HepG2 (cell line): ENCODE results near the gene THOC2. TPM values are rescaled to one million over a fixed set of nuclear protein-coding genes. Genes with fewer than 3 reads are reported as not detected.

Source experiments
- ARNTL ChIP-seq: sonication (generic); formaldehyde crosslinking; IDR thresholded peaks from 2 replicates; pipeline ENCODE4 v1.4.0; 2020; ENCODE audit warnings: mild to moderate bottlenecking, missing genetic modification reagents
- ASH2L ChIP-seq: fragments of 300-600, 200-600 bp; sonication (generic); IDR thresholded peaks from 2 replicates; pipeline ENCODE4 v1.7.0; 2017; ENCODE audit warnings: low read depth, mild to moderate bottlenecking, moderate library complexity, mixed read lengths, low read length; ENCODE audit not compliant: insufficient read length
- BRCA1 ChIP-seq: sonication (generic); formaldehyde crosslinking; IDR thresholded peaks from 2 replicates; pipeline ENCODE4 v1.4.0; 2020; ENCODE audit warnings: missing genetic modification reagents
- CREB1 ChIP-seq, 2 experiments: fragments of 450-650 bp in 1 of 2; IDR thresholded peaks; 2 replicates each; pipeline ENCODE4 v1.6.1; 2016 to 2017; ENCODE audit warnings: control low read depth in 1 of 2, mild to moderate bottlenecking in 1 of 2, missing compliant biosample characterization in 1 of 2, missing genetic modification characterization in 1 of 2
- EP300 ChIP-seq, 3 experiments: sonication (generic) in 1 of 3; formaldehyde crosslinking in 1 of 3; IDR thresholded peaks; 2 replicates each; pipeline versions ENCODE4 v1.5.1 to v1.6.1; 2011 to 2020; ENCODE audit warnings: low read depth in 2 of 3, low read length in 2 of 3, borderline replicate concordance in 1 of 3, improper control_type of control experiment in 1 of 3, mild to moderate bottlenecking in 1 of 3, missing genetic modification reagents in 1 of 3, moderate library complexity in 1 of 3
- ESRRA ChIP-seq: sonication (generic); formaldehyde crosslinking; IDR thresholded peaks from 2 replicates; pipeline ENCODE4 v1.5.1; 2020; ENCODE audit warnings: mild to moderate bottlenecking, low read depth, missing genetic modification reagents
- ETV5 ChIP-seq: IDR thresholded peaks from 2 replicates; pipeline ENCODE4 v1.6.1; 2018; ENCODE audit warnings: missing biosample characterization, missing genetic modification reagents, inconsistent platforms, borderline replicate concordance
- GATA4 ChIP-seq: sonication (generic); IDR thresholded peaks from 2 replicates; pipeline ENCODE4 v1.6.1; 2016; ENCODE audit warnings: antibody characterized with exemption, low read depth, borderline replicate concordance
- HNF4A ChIP-seq: sonication (generic); formaldehyde crosslinking; IDR thresholded peaks from 2 replicates; pipeline ENCODE4 v1.4.0; 2020; ENCODE audit warnings: missing genetic modification reagents
- JUNB ChIP-seq: sonication (generic); formaldehyde crosslinking; IDR thresholded peaks from 2 replicates; pipeline ENCODE4 v1.8.0; 2022; ENCODE audit warnings: missing genetic modification reagents, mild to moderate bottlenecking, borderline replicate concordance
- KAT8 ChIP-seq: IDR thresholded peaks from 2 replicates; pipeline ENCODE4 v1.6.1; 2016; ENCODE audit warnings: missing genetic modification reagents, missing compliant biosample characterization
- KDM6A ChIP-seq: IDR thresholded peaks from 2 replicates; pipeline ENCODE4 v1.6.1; 2016; ENCODE audit warnings: low read depth
- MED13 ChIP-seq: sonication (generic); formaldehyde crosslinking; IDR thresholded peaks from 2 replicates; pipeline ENCODE4 v1.5.0; 2020; ENCODE audit warnings: missing genetic modification reagents
- MIXL1 ChIP-seq: IDR thresholded peaks from 2 replicates; pipeline ENCODE4 v1.6.1; 2016
- NR2F6 ChIP-seq, 2 experiments: IDR thresholded peaks; 2 replicates each; pipeline ENCODE4 v1.6.1; 2016; ENCODE audit warnings: antibody characterized with exemption in 1 of 2, mild to moderate bottlenecking in 1 of 2
- NRL ChIP-seq: sonication (generic); formaldehyde crosslinking; IDR thresholded peaks from 2 replicates; pipeline ENCODE4 v1.5.0; 2020; ENCODE audit warnings: missing genetic modification reagents, mild to moderate bottlenecking, moderate library complexity, borderline replicate concordance
- PAF1 ChIP-seq: IDR thresholded peaks from 2 replicates; pipeline ENCODE4 v1.6.1; 2016; ENCODE audit warnings: missing genetic modification reagents, missing compliant biosample characterization
- PPARG ChIP-seq: conservative IDR thresholded peaks from 2 replicates; pipeline ENCODE4 v1.6.1; 2016; ENCODE audit warnings: missing biosample characterization, missing genetic modification reagents
- RXRB ChIP-seq: IDR thresholded peaks from 2 replicates; pipeline ENCODE4 v1.6.1; 2016; ENCODE audit warnings: borderline replicate concordance, missing genetic modification reagents, missing compliant biosample characterization
- SAP130 ChIP-seq: IDR thresholded peaks from 2 replicates; pipeline ENCODE4 v1.6.1; 2016; ENCODE audit warnings: low read depth
- SIX1 ChIP-seq: sonication (generic); formaldehyde crosslinking; IDR thresholded peaks from 2 replicates; pipeline ENCODE4 v1.4.0; 2020; ENCODE audit warnings: missing genetic modification reagents, borderline replicate concordance
- SIX4 ChIP-seq: sonication (generic); formaldehyde crosslinking; IDR thresholded peaks from 2 replicates; pipeline ENCODE4 v1.4.0; 2020; ENCODE audit warnings: missing genetic modification reagents
- TBX2 ChIP-seq: sonication (generic); formaldehyde crosslinking; IDR thresholded peaks from 2 replicates; pipeline ENCODE4 v1.5.0; 2020; ENCODE audit warnings: missing genetic modification reagents, mild to moderate bottlenecking, borderline replicate concordance
- TEF ChIP-seq: sonication (generic); formaldehyde crosslinking; IDR thresholded peaks from 2 replicates; pipeline ENCODE4 v1.5.0; 2020; ENCODE audit warnings: missing genetic modification reagents
- ZNF441 ChIP-seq: sonication (generic); formaldehyde crosslinking; IDR thresholded peaks from 2 replicates; pipeline ENCODE4 v1.7.0; 2021; ENCODE audit warnings: missing genetic modification reagents, borderline replicate concordance
- ZNF496 ChIP-seq: sonication (generic); formaldehyde crosslinking; IDR thresholded peaks from 2 replicates; pipeline ENCODE4 v1.8.1; 2023; ENCODE audit warnings: mild to moderate bottlenecking, moderate library complexity, missing genetic modification reagents; ENCODE audit not compliant: insufficient replicate concordance
- ZNF572 ChIP-seq: sonication (generic); formaldehyde crosslinking; IDR thresholded peaks from 2 replicates; pipeline ENCODE4 v1.5.1; 2020; ENCODE audit warnings: mild to moderate bottlenecking, missing genetic modification reagents
- polyA plus RNA-seq, 8 experiments: library from polyadenylated mRNA; depleted of rRNA in 3 of 8; stranded (reverse) in 7 of 8; unstranded in 1 of 8; fragments of >200 nt; fragmentation: Illumina TruSeq in 4 of 8; extraction: Trizol in 4 of 8; gene quantifications; 2 replicates each; pipeline versions ENCODE4 v1.2.1 to v1.2.3, GENCODE V29; 2011 to 2016; ENCODE audit warnings: low read depth in 4 of 8, missing spikeins in 1 of 8, mixed read lengths in 1 of 8; ENCODE audit not compliant: insufficient read depth in 1 of 8
- total RNA-seq, 5 experiments: library from RNA; depleted of rRNA; stranded (reverse); fragments of >200 nt; fragmentation: Illumina TruSeq; extraction: Trizol; gene quantifications; 2 replicates each; pipeline ENCODE4 v1.2.3, GENCODE V29; 2016; ENCODE audit warnings: low read depth in 1 of 5
- TF ChIP-seq, protein P1 (sequence below): sonication (generic); formaldehyde crosslinking; IDR thresholded peaks from 2 replicates; pipeline ENCODE4 v1.8.0; 2022; ENCODE audit warnings: low read depth, missing genetic modification reagents
- TF ChIP-seq, protein P2 (sequence below): fragments of 450-650 bp; IDR thresholded peaks from 2 replicates; pipeline ENCODE4 v1.6.1; 2017

The THOC2 gene
- total and polyA plus RNA-seq, 2 of the 13 experiments (the other 11 are each of a cell fraction or from before 2014, with no cell fraction given), result 87.1 to 101 TPM

- TF ChIP-seq EP300 (IDR thresholded peaks at IDR 0.05; ENCODE audit: low read depth in 2 of 2, low read length in 2 of 2) (peak in 1 of 2 experiments; percentile 83; a peak in 2 of 4 replicates), EP300 (CRISPR knock-in tag; IDR thresholded peaks at IDR 0.05; ENCODE audit: borderline replicate concordance) (no peak), ASH2L (no peak), ARNTL (no peak), RXRB (CRISPR knock-in tag) (peak; percentile 48), CREB1 (IDR thresholded peaks at IDR 0.05) (no peak), CREB1 (CRISPR knock-in tag; IDR thresholded peaks at IDR 0.05) (0 out of 2 replicates have a peak, but pooled peaks have one; percentile 15), NRL (CRISPR knock-in tag) (no peak), TEF (CRISPR knock-in tag) (peak; percentile 83; the same call in 1 of the 2 replicates), ZNF441 (CRISPR knock-in tag) (no peak), KAT8 (CRISPR knock-in tag) (no peak), NR2F6 (IDR thresholded peaks at IDR 0.05) (no peak), NR2F6 (CRISPR knock-in tag; IDR thresholded peaks at IDR 0.05) (peak; percentile 43; the same call in 1 of the 2 replicates), SIX4 (CRISPR knock-in tag) (peak; percentile 31; the same call in 1 of the 2 replicates), MED13 (CRISPR knock-in tag) (0 out of 2 replicates have a peak, but pooled peaks have one; percentile 53), KDM6A (CRISPR knock-in tag) (peak; percentile 63; the same call in 1 of the 2 replicates), GATA4 (peak; percentile 42; the same call in 1 of the 2 replicates), PPARG (0 out of 2 replicates have a peak, but pooled peaks have one; percentile 45), ZNF572 (CRISPR knock-in tag) (no peak), PAF1 (CRISPR knock-in tag) (no peak), JUNB (peak; percentile 15; the same call in 1 of the 2 replicates), ETV5 (peak; percentile 79), ESRRA (CRISPR knock-in tag) (no peak), BRCA1 (CRISPR knock-in tag) (0 out of 2 replicates have a peak, but pooled peaks have one; percentile 14), ZNF496 (CRISPR knock-in tag) (no peak), HNF4A (CRISPR knock-in tag) (peak; percentile 89), TBX2 (CRISPR knock-in tag) (no peak), SIX1 (CRISPR knock-in tag) (peak; percentile 29; the same call in 1 of the 2 replicates), MIXL1 (CRISPR knock-in tag) (0 out of 2 replicates have a peak, but pooled peaks have one; percentile 39), SAP130 (CRISPR knock-in tag) (peak; percentile 9; the same call in 1 of the 2 replicates)
- TF ChIP-seq, protein P1, sequence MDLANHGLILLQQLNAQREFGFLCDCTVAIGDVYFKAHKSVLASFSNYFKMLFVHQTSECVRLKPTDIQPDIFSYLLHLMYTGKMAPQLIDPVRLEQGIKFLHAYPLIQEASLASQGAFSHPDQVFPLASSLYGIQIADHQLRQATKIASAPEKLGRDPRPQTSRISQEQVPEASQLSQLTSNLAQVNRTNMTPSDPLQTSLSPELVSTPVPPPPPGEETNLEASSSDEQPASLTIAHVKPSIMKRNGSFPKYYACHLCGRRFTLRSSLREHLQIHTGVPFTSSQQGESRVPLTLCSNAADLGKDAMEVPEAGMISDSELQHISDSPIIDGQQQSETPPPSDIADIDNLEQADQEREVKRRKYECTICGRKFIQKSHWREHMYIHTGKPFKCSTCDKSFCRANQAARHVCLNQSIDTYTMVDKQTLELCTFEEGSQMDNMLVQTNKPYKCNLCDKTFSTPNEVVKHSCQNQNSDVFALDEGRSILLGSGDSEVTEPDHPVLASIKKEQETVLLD, result no peak
- TF ChIP-seq, protein P2, sequence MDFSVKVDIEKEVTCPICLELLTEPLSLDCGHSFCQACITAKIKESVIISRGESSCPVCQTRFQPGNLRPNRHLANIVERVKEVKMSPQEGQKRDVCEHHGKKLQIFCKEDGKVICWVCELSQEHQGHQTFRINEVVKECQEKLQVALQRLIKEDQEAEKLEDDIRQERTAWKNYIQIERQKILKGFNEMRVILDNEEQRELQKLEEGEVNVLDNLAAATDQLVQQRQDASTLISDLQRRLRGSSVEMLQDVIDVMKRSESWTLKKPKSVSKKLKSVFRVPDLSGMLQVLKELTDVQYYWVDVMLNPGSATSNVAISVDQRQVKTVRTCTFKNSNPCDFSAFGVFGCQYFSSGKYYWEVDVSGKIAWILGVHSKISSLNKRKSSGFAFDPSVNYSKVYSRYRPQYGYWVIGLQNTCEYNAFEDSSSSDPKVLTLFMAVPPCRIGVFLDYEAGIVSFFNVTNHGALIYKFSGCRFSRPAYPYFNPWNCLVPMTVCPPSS, result no peak
Observed at GRCh38 chrX:123779908-123780396, 47.1 kb upstream of the THOC2 start (continued).
